Hematopoietic multipotent progenitor cell treated with erythropoietin and hydrocortisone succinate and interleukin-3 and kit ligand, for 4 days (in vitro differentiated cells): ENCODE data around the gene GPC5.
"Not testable (repeated sequence)": the region's sequence is repeated elsewhere in the genome, so short reads cannot be mapped to it uniquely, and the experiment has no call there.

Experiments
- DNase-seq: peaks from one replicate; pipeline ENCODE4 v3.0.0-alpha.2; 2015

The GPC5 gene

GRCh38 chr13:92218615-92219014, 820.2 kb downstream of the GPC5 start:
- no peak for DNase-seq

GRCh38 chr13:92221916-92222315, 823.5 kb downstream of the GPC5 start:
- DNase-seq, result peak; percentile 43

- DNase-seq, result peak; percentile 84
Measured at GRCh38 chr13:92224052-92224821, 825.8 kb downstream of the GPC5 start.

GRCh38 chr13:92224825-92225224, 826.4 kb downstream of the GPC5 start:
- DNase-seq, result no peak

- DNase-seq, result peak; percentile 48
Measured at GRCh38 chr13:92225861-92226260, 827.4 kb downstream of the GPC5 start.

GRCh38 chr13:92232871-92233270, 834.5 kb downstream of the GPC5 start:
- no peak for DNase-seq

GRCh38 chr13:92251671-92252210, 853.3 kb downstream of the GPC5 start:
- no peak for DNase-seq

- no peak for DNase-seq
Measured at GRCh38 chr13:92255526-92255925, 857.1 kb downstream of the GPC5 start.

- no peak for DNase-seq
Measured at GRCh38 chr13:92256211-92256610, 857.8 kb downstream of the GPC5 start.

- no peak for DNase-seq
Measured at GRCh38 chr13:92259046-92259445, 860.6 kb downstream of the GPC5 start.

GRCh38 chr13:92259523-92259922, 861.1 kb downstream of the GPC5 start:
- DNase-seq, result no peak

GRCh38 chr13:92260363-92260762, 861.9 kb downstream of the GPC5 start:
- no peak for DNase-seq

- no peak for DNase-seq
Measured at GRCh38 chr13:92262100-92262788, 863.8 kb downstream of the GPC5 start.

GRCh38 chr13:92265408-92265807, 867.0 kb downstream of the GPC5 start:
- DNase-seq, result no peak

GRCh38 chr13:92270990-92271389, 872.6 kb downstream of the GPC5 start:
- DNase-seq, result no peak

GRCh38 chr13:92272177-92272576, 873.8 kb downstream of the GPC5 start:
- DNase-seq, result no peak

- DNase-seq, result not testable (repeated sequence)
Measured at GRCh38 chr13:92280986-92281385, 882.6 kb downstream of the GPC5 start.

GRCh38 chr13:92290718-92291307, 892.4 kb downstream of the GPC5 start:
- DNase-seq, result not testable (repeated sequence)

- not testable (repeated sequence) for DNase-seq
Measured at GRCh38 chr13:92294533-92294932, 896.1 kb downstream of the GPC5 start.

- DNase-seq, result not testable (repeated sequence)
Measured at GRCh38 chr13:92296154-92296671, 897.8 kb downstream of the GPC5 start.

GRCh38 chr13:92297971-92298942, 899.8 kb downstream of the GPC5 start:
- no peak for DNase-seq

- DNase-seq, result no peak
Measured at GRCh38 chr13:92300651-92301050, 902.2 kb downstream of the GPC5 start.
